Measurements from ENCODE around the gene ZDHHC23.

- TF ChIP-seq, protein P1, sequence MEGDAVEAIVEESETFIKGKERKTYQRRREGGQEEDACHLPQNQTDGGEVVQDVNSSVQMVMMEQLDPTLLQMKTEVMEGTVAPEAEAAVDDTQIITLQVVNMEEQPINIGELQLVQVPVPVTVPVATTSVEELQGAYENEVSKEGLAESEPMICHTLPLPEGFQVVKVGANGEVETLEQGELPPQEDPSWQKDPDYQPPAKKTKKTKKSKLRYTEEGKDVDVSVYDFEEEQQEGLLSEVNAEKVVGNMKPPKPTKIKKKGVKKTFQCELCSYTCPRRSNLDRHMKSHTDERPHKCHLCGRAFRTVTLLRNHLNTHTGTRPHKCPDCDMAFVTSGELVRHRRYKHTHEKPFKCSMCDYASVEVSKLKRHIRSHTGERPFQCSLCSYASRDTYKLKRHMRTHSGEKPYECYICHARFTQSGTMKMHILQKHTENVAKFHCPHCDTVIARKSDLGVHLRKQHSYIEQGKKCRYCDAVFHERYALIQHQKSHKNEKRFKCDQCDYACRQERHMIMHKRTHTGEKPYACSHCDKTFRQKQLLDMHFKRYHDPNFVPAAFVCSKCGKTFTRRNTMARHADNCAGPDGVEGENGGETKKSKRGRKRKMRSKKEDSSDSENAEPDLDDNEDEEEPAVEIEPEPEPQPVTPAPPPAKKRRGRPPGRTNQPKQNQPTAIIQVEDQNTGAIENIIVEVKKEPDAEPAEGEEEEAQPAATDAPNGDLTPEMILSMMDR (IDR thresholded peaks at IDR 0.05) = peak; percentile 16
- TF ChIP-seq ZFX (IDR thresholded peaks at IDR 0.05; ENCODE audit: borderline replicate concordance) = no peak
Measured at GRCh38 chr3:113966172-113966571, 18.4 kb downstream of the ZDHHC23 start.

All from 22Rv1 (cell line).